ENCODE measurements around the gene SEMA3F.

Gene SEMA3F

DNA sequence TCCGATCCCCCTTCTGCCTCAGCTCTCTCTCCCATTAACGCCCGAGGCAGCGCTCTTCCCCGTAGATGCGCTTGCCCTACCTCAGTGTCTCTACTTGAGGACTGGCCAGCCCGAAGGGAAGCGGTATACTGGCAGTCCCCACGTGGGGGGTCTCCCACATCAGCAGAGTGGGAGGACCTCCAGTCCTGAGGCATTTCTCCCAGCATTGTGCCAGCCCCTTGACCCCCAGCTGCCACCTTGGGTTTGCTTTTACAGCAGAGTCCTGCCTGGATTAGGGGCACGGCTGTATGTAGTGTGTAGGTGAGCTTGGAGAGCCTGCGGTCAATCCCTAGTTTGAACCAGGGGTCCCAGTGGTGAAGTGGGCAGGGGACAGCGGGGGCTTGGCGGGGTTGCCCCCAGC, 767 bp downstream of the SEMA3F start:
- Histone ChIP-seq H3K4me2 (ENCODE audit: low read length) (peak overlapping the region; percentile 24; the same call in 1 of the 2 replicates), H3K4me3 (ENCODE audit: low read length) (peak overlapping the region; percentile 25; the same call in 1 of the 2 replicates), H3K27ac (ENCODE audit: low read length) (no peak overlapping the region), H3K9me3 (ENCODE audit: insufficient read depth, low read length) (no peaks in the 10 kb centered on the region), H3K36me3 (replicated peaks; ENCODE audit: low read depth, low read length) (no peaks in the 10 kb centered on the region), H4K20me1 (ENCODE audit: insufficient read depth, low read length) (no peaks in the 10 kb centered on the region), H3K9ac (ENCODE audit: low read length) (no peak overlapping the region), H3K4me1 (ENCODE audit: low read length) (no peaks in the 10 kb centered on the region), H3K27me3 (ENCODE audit: low read depth, low read length) (peaks cover 19% of the 10 kb centered on the region), H2AFZ (ENCODE audit: low read depth, low read length) (no peak overlapping the region), H3K79me2 (ENCODE audit: low read length) (no peaks in the 10 kb centered on the region)
- TF ChIP-seq, protein P1, sequence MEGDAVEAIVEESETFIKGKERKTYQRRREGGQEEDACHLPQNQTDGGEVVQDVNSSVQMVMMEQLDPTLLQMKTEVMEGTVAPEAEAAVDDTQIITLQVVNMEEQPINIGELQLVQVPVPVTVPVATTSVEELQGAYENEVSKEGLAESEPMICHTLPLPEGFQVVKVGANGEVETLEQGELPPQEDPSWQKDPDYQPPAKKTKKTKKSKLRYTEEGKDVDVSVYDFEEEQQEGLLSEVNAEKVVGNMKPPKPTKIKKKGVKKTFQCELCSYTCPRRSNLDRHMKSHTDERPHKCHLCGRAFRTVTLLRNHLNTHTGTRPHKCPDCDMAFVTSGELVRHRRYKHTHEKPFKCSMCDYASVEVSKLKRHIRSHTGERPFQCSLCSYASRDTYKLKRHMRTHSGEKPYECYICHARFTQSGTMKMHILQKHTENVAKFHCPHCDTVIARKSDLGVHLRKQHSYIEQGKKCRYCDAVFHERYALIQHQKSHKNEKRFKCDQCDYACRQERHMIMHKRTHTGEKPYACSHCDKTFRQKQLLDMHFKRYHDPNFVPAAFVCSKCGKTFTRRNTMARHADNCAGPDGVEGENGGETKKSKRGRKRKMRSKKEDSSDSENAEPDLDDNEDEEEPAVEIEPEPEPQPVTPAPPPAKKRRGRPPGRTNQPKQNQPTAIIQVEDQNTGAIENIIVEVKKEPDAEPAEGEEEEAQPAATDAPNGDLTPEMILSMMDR (IDR thresholded peaks at IDR 0.05; ENCODE audit: low read depth, low read length): no peak
- no peak for TF ChIP-seq EZH2phosphoT487 (IDR thresholded peaks at IDR 0.05; ENCODE audit: low read depth)

DNA sequence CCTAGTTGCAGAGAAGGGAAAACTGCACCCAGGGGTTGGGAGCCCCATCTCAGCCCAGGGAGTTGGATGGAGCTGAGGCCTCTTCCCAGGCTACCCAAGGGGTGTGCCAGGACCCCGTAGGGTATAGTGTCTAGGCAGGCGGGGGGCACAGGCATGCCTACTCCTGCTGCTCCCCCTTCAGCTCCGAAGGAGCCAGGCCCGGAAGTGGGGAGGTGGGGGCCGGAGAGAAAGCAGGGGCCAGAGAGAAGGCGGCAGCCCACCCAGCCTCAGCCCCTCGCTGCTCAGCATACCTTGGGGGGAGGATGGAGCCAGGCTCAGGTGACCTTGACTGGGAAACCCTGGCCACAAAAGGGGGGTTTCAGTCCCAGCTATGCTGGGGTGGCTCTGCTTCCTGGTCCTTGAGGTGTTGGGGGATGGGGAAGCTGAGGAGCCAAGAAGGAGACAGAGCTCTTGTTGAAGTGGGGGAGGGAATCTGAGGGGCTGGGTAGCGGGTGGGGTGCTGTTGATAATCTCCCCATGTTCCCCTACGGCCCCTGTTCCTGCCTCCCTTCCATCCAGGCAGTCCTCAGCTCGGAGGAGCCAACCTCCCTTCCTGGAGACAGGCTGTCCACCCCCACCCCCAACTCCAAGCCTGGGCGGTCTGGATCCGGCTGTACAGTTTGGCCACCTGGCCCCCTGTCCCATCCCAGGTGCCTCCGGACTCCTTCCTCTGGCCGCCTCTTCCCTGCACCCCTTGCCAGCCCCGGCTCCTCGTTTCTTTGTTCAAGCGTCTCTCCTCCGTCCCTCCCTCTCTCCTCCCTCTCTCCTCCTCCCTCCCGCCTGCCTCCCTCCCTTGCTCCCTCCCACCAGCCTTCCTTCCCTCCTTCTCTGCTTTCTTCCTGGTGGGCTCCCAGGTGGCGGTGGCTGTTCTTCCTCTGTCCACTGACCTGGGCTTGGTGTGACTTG, 1.7 kb downstream of the SEMA3F start:
- TF ChIP-seq, protein P1 (IDR thresholded peaks at IDR 0.05; ENCODE audit: low read depth, low read length): no peak
- no peak for TF ChIP-seq EZH2phosphoT487 (IDR thresholded peaks at IDR 0.05; ENCODE audit: low read depth)
- Histone ChIP-seq H4K20me1 (ENCODE audit: insufficient read depth, low read length) (no peaks in the 10 kb centered on the region), H3K27ac (ENCODE audit: low read length) (no peak overlapping the region), H3K36me3 (replicated peaks; ENCODE audit: low read depth, low read length) (no peaks in the 10 kb centered on the region), H3K9ac (ENCODE audit: low read length) (no peak overlapping the region), H2AFZ (ENCODE audit: low read depth, low read length) (peak overlapping the region; percentile 12; the same call in 1 of the 2 replicates), H3K27me3 (ENCODE audit: low read depth, low read length) (peaks cover 19% of the 10 kb centered on the region), H3K4me2 (ENCODE audit: low read length) (peak overlapping the region; percentile 1; the same call in 1 of the 2 replicates), H3K79me2 (ENCODE audit: low read length) (no peaks in the 10 kb centered on the region), H3K9me3 (ENCODE audit: insufficient read depth, low read length) (no peaks in the 10 kb centered on the region), H3K4me3 (ENCODE audit: low read length) (no peak overlapping the region), H3K4me1 (ENCODE audit: low read length) (no peaks in the 10 kb centered on the region)

DNA sequence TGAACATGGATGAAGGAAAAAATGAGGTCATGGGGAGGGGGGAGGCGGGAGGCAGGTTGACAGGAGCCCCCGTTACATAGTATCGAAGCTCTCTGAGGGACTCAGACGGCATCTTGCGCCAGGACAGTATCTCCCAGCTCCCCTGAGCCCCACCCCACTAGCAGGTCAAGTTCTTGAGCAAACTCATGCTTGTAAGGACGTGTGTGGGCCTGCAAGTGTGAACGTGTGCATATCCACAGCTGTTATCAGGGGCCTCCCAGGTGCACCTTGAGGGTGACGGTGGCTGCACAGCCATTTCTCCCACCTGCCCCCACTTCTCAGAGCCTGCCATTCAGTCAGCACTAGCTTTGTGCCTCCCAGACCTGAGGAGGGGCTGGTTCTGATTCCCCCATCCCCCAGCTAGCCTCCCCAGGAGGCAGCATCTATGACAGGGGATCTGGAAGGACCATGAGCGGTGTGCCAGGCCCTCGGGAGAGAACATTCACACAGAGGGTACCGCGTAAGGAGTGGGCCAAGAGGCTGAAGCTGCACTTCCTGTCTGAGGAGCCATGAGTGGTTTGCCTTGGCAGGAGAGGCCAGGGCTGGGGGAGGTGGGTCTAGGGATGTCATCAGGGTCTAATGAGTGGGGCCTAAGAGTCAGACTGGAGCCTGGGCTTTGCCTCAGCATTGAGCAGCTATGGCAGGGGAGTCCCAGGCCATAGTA, 2.9 kb downstream of the SEMA3F start:
- Histone ChIP-seq H3K4me2 (ENCODE audit: low read length) (no peak overlapping the region), H3K79me2 (ENCODE audit: low read length) (no peaks in the 10 kb centered on the region), H3K36me3 (replicated peaks; ENCODE audit: low read depth, low read length) (no peaks in the 10 kb centered on the region), H3K27me3 (ENCODE audit: low read depth, low read length) (peaks cover 19% of the 10 kb centered on the region), H4K20me1 (ENCODE audit: insufficient read depth, low read length) (no peaks in the 10 kb centered on the region), H3K27ac (ENCODE audit: low read length) (no peak overlapping the region), H2AFZ (ENCODE audit: low read depth, low read length) (no peak overlapping the region), H3K4me1 (ENCODE audit: low read length) (no peaks in the 10 kb centered on the region), H3K9ac (ENCODE audit: low read length) (no peak overlapping the region), H3K9me3 (ENCODE audit: insufficient read depth, low read length) (no peaks in the 10 kb centered on the region), H3K4me3 (ENCODE audit: low read length) (no peak overlapping the region)
- no peak for TF ChIP-seq EZH2phosphoT487 (IDR thresholded peaks at IDR 0.05; ENCODE audit: low read depth)
- TF ChIP-seq, protein P1 (IDR thresholded peaks at IDR 0.05; ENCODE audit: low read depth, low read length): no peak
